Left lung (tissue), 10 donors: ENCODE data around the gene TMEM164. TPM values are rescaled to one million over a fixed set of nuclear protein-coding genes. Genes with fewer than 3 reads are reported as not detected.

ENCODE experiments used
- ATAC-seq: fragments of 200-7000 bp; cut with Tn5 transposase; one replicate; pipeline ENCODE4 v1.9.1; 2020; ENCODE audit warnings: moderate library complexity
- DNase-seq, 4 donors: peaks; one replicate each; pipeline ENCODE4 v3.0.0-alpha.2; 2013 to 2020
- H3K27ac ChIP-seq, 2 donors: fragments of 200-600 bp; sonication (generic) in 1 of 2; one replicate each; pipeline versions ENCODE4 v1.5.0 to v1.8.0; 2020 to 2021
- H3K27me3 ChIP-seq, 2 donors: fragments of 200-600 bp; sonication (generic) in 1 of 2; one replicate each; pipeline versions ENCODE4 v1.5.0 to v1.8.0; 2020 to 2021
- H3K36me3 ChIP-seq, 2 donors: fragments of 200-600 bp; sonication (generic) in 1 of 2; one replicate each; pipeline versions ENCODE4 v1.5.0 to v1.8.0; 2020 to 2021
- H3K4me1 ChIP-seq, 2 donors: fragments of 200-600 bp; one replicate each; pipeline ENCODE4 v1.8.0; 2021
- H3K4me3 ChIP-seq, 2 donors: fragments of 200-600 bp; sonication (generic) in 1 of 2; one replicate each; pipeline versions ENCODE4 v1.5.0 to v1.8.0; 2020 to 2021; ENCODE audit warnings: mild to moderate bottlenecking in 1 of 2
- H3K9me3 ChIP-seq, 2 donors: fragments of 200-600 bp; sonication (generic) in 1 of 2; one replicate each; pipeline versions ENCODE4 v1.5.0 to v1.8.0; 2020 to 2021
- intact Hi-C, 2 donors: fragments of 100-400 bp; cut with DNase I; formaldehyde crosslinking; loops; one replicate each; pipeline versions ENCODE4 v1.11.2 to v1.14.2; 2022
- microRNA-seq, 2 donors: library from miRNA; unstranded; fragments of <30 nt; microRNA quantifications; one replicate each; pipeline ENCODE4, GENCODE V29; 2019
- polyA plus RNA-seq, 6 donors: library from polyadenylated mRNA; unstranded; fragments of 120-200 nt; gene quantifications; one replicate each; pipeline ENCODE4 v1.2.1, GENCODE V29; 2013; ENCODE audit not compliant: insufficient read length in 6 of 6
- total RNA-seq, 2 donors: library from RNA; stranded (reverse); fragmentation: NEBNext Ultra II Directional; extraction: Animal tissue kit (Norgen Biotek cat#: 25700); gene quantifications; one replicate each; pipeline ENCODE4 v1.2.1, GENCODE V29; 2021
- TF ChIP-seq, protein P1 (sequence below), 2 donors: fragments of 200-600 bp; sonication (generic) in 1 of 2; IDR thresholded peaks; one replicate each; pipeline versions ENCODE4 v1.5.0 to v1.8.0; 2021; ENCODE audit warnings: antibody characterized with exemption in 2 of 2
- donor health status: DM: no; HTN: yes; CAD: no.
- donor health status: DM: no; HTN: no; CAD: no.

TMEM164 gene
- total and polyA plus RNA-seq, 8 donors, result 39.2 to 111 (median 47.0) TPM

DNA sequence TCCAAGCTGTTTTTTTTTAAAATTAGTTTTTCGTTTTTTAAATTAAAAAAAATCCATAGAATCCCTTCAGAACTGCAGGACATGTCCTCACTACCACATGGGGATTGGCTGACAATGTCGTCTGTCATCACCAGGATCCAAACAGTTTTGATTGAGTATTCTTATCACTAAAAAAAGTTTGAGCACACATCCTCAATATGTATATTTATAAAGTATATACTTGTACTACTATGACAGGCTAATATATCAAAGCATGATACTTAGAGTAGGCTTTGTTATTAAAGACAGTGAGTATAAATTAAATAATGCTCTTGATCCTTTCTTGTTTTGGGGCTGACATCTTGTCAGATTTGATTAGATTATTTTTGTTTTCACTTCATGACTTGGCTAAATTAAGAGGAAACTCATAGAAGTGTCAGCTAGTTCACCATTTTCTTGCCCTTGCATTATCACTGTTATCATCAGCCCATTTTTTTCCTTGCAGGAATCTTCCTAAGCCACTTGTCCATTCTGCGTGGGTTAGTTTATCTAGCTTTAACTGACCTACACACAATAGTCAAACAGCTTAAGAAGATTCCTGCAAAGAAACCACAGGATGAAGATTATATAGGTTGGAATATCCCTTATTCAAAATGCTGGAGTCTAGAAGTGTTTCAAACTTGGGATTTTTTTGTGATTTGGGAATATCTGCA, 222.2 kb downstream of the TMEM164 start:
- DNase-seq (no peak), ATAC-seq (no peak)
- Histone ChIP-seq H3K27me3 (peaks cover 0 to 3% of the 10 kb centered on the region in 2 donors), H3K27ac (no peak overlapping the region), H3K4me1 (no peaks in the 10 kb centered on the region), H3K36me3 (no peaks in the 10 kb centered on the region), H3K4me3 (no peak overlapping the region), H3K9me3 (no peaks in the 10 kb centered on the region)
- intact Hi-C loops, result no loop called here
- TF ChIP-seq, protein P1, sequence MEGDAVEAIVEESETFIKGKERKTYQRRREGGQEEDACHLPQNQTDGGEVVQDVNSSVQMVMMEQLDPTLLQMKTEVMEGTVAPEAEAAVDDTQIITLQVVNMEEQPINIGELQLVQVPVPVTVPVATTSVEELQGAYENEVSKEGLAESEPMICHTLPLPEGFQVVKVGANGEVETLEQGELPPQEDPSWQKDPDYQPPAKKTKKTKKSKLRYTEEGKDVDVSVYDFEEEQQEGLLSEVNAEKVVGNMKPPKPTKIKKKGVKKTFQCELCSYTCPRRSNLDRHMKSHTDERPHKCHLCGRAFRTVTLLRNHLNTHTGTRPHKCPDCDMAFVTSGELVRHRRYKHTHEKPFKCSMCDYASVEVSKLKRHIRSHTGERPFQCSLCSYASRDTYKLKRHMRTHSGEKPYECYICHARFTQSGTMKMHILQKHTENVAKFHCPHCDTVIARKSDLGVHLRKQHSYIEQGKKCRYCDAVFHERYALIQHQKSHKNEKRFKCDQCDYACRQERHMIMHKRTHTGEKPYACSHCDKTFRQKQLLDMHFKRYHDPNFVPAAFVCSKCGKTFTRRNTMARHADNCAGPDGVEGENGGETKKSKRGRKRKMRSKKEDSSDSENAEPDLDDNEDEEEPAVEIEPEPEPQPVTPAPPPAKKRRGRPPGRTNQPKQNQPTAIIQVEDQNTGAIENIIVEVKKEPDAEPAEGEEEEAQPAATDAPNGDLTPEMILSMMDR (IDR thresholded peaks at IDR 0.05), result no peak

DNA sequence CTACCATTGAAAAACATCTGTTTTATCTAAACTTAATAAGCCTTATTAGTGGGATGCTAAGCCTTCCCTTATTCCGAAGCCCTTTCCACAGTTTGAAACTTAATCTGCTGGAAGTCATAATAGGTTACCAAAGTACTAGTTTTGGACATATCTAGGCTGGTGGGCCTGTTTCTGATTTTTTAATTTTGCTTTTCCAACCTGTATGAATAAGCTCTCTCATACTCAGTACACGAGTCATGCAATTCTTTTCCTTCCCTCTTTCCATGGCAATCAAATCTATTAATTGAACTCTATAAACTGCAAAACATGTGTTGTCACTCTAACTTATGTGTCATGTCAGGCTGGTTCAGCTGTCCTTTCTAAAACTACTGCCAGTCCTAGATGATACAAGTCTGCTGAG, 224.0 kb downstream of the TMEM164 start:
- Histone ChIP-seq H3K27me3 (peaks cover 0 to 3% of the 10 kb centered on the region in 2 donors), H3K4me3 (no peak overlapping the region)
- intact Hi-C loops, result no loop called here

More for the DNA sequence above, 224.0 kb downstream of the TMEM164 start:
- TF ChIP-seq, protein P1 (IDR thresholded peaks at IDR 0.05), result no peak
- Histone ChIP-seq H3K4me1 (no peaks in the 10 kb centered on the region), H3K36me3 (no peaks in the 10 kb centered on the region), H3K9me3 (no peaks in the 10 kb centered on the region), H3K27ac (no peak overlapping the region)
- ATAC-seq (no peak), DNase-seq (no peak)

Small RNA genes lying within 50 kb of the gene (microRNA-seq; reads per million reads assigned to microRNA genes)
- 0 reads per million in 2 donors for gene MIR3978
- 2,150 to 2,798 reads per million in 2 donors for gene MIR652
